ENCODE data around the gene PCGF3. TPM values are rescaled to one million over a fixed set of nuclear protein-coding genes. Genes with fewer than 3 reads are reported as not detected.

Gene PCGF3
- total RNA-seq, 1 donor: 43.1 TPM

- Histone ChIP-seq H3K27ac (ENCODE audit: low read depth, low read length) (no peak overlapping the region), H3K4me1 (ENCODE audit: insufficient read depth, low read length) (no peaks in the 10 kb centered on the region), H3K4me2 (ENCODE audit: insufficient read depth, low read length) (no peak overlapping the region), H3K27me3 (ENCODE audit: insufficient read depth, low read length) (peaks cover 13% of the 10 kb centered on the region), H3K79me2 (ENCODE audit: insufficient read depth, low read length) (no peaks in the 10 kb centered on the region), H3K4me3 (ENCODE audit: insufficient read depth, low read length) (no peak overlapping the region), H2AFZ (ENCODE audit: low read length) (no peak overlapping the region), H3K9me3 (ENCODE audit: low read depth, low read length) (no peaks in the 10 kb centered on the region), H3K36me3 (ENCODE audit: insufficient read depth, low read length) (no peaks in the 10 kb centered on the region), H4K20me1 (ENCODE audit: insufficient read depth, low read length) (no peaks in the 10 kb centered on the region)
- TF ChIP-seq CTCF (IDR thresholded peaks at IDR 0.05; ENCODE audit: extremely low read depth, low read depth, low read length): no peak
- peak; percentile 79 for DNase-seq (ENCODE audit: insufficient read length, low spot score, missing footprints)
Observed at GRCh38 chr4:663438-664428, 41.9 kb upstream of the PCGF3 start.

- Histone ChIP-seq H2AFZ (ENCODE audit: low read length) (no peak overlapping the region), H3K9me3 (ENCODE audit: low read depth, low read length) (no peaks in the 10 kb centered on the region), H3K4me1 (ENCODE audit: insufficient read depth, low read length) (no peaks in the 10 kb centered on the region), H3K27me3 (ENCODE audit: insufficient read depth, low read length) (peaks cover 13% of the 10 kb centered on the region), H3K36me3 (ENCODE audit: insufficient read depth, low read length) (no peaks in the 10 kb centered on the region), H3K4me3 (ENCODE audit: insufficient read depth, low read length) (no peak overlapping the region), H4K20me1 (ENCODE audit: insufficient read depth, low read length) (no peaks in the 10 kb centered on the region), H3K27ac (ENCODE audit: low read depth, low read length) (no peak overlapping the region), H3K79me2 (ENCODE audit: insufficient read depth, low read length) (no peaks in the 10 kb centered on the region), H3K4me2 (ENCODE audit: insufficient read depth, low read length) (no peak overlapping the region)
- DNase-seq (ENCODE audit: insufficient read length, low spot score, missing footprints): no peak
- no peak for TF ChIP-seq CTCF (IDR thresholded peaks at IDR 0.05; ENCODE audit: extremely low read depth, low read depth, low read length)
Observed at GRCh38 chr4:664713-665231, 40.9 kb upstream of the PCGF3 start.

DNA sequence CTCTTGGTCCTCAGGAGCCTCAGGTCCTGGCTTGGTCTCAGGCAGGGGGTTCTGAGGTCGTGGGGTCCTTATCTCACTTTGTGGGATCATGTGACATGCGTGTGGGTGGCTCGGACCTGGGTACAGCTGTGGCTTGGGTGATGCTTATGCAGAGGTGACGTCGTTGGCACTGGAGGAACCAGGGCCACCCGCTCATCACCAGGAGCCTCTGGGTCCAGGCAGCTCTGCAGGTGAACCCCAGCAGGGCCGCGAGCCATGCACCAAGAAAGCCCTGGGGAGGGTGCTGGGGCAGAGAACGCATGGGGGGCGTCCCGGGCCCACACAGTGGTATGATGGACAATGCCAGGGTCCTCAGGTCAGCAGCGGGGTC, 40.3 kb upstream of the PCGF3 start:
- no peak for TF ChIP-seq CTCF (IDR thresholded peaks at IDR 0.05; ENCODE audit: extremely low read depth, low read depth, low read length)
- Histone ChIP-seq H3K79me2 (ENCODE audit: insufficient read depth, low read length) (no peaks in the 10 kb centered on the region), H4K20me1 (ENCODE audit: insufficient read depth, low read length) (no peaks in the 10 kb centered on the region), H3K9me3 (ENCODE audit: low read depth, low read length) (no peaks in the 10 kb centered on the region), H3K36me3 (ENCODE audit: insufficient read depth, low read length) (no peaks in the 10 kb centered on the region), H3K27me3 (ENCODE audit: insufficient read depth, low read length) (peaks cover 13% of the 10 kb centered on the region), H3K4me3 (ENCODE audit: insufficient read depth, low read length) (no peak overlapping the region), H2AFZ (ENCODE audit: low read length) (no peak overlapping the region), H3K27ac (ENCODE audit: low read depth, low read length) (no peak overlapping the region), H3K4me2 (ENCODE audit: insufficient read depth, low read length) (no peak overlapping the region), H3K4me1 (ENCODE audit: insufficient read depth, low read length) (no peaks in the 10 kb centered on the region)
- no peak for DNase-seq (ENCODE audit: insufficient read length, low spot score, missing footprints)

DNA sequence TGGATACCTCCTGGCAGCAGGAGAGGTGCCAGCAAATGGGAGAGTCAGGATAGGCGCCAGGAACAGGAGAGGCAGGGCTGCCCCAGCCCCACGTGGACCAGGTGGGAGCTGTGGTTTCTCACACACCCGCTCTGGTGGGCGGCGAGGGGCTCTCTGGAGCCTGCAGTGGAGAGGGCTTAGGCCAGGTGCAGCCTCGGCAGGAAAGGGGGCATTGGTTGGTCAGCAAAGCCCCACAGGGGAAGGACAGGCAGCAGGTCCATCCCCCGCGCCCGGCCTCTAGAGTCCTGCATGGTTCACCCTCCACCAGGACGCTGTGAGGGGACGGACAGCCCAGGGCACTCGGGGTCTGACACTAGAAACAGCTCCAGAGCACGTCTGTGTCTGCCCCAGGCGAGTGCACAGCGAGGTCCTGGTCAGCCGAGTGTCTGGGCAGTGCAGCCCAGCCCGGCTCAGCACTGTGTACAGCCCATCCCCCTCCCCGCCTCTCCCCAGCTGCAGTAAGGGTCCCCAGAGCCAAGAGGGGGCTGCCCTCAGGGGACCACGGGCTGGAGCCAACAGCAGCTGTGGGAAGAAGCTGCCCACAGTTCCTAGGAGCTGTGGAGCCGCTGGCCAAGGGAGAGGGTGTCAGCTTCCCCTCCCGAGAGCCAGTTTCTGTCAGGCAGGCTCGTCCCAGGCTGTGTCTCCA, 39.7 kb upstream of the PCGF3 start:
- Histone ChIP-seq H3K4me3 (ENCODE audit: insufficient read depth, low read length) (no peak overlapping the region), H3K27me3 (ENCODE audit: insufficient read depth, low read length) (peaks cover 13% of the 10 kb centered on the region), H3K9me3 (ENCODE audit: low read depth, low read length) (no peaks in the 10 kb centered on the region), H3K4me2 (ENCODE audit: insufficient read depth, low read length) (no peak overlapping the region), H3K4me1 (ENCODE audit: insufficient read depth, low read length) (no peaks in the 10 kb centered on the region), H4K20me1 (ENCODE audit: insufficient read depth, low read length) (no peaks in the 10 kb centered on the region), H3K79me2 (ENCODE audit: insufficient read depth, low read length) (no peaks in the 10 kb centered on the region), H2AFZ (ENCODE audit: low read length) (no peak overlapping the region), H3K36me3 (ENCODE audit: insufficient read depth, low read length) (no peaks in the 10 kb centered on the region), H3K27ac (ENCODE audit: low read depth, low read length) (no peak overlapping the region)
- TF ChIP-seq CTCF (IDR thresholded peaks at IDR 0.05; ENCODE audit: extremely low read depth, low read depth, low read length): no peak
- DNase-seq (ENCODE audit: insufficient read length, low spot score, missing footprints): no peak

All from osteoblast (primary cell).